Activated CD4-positive, alpha-beta T cell treated with anti-CD3 and anti-CD28 coated beads, Interleukin-2, amount 10 ng/mL, durations not matched to agents 7 days and 5 days (primary cell): ENCODE data around the gene EXOC6B. TPM values are rescaled to one million over a fixed set of nuclear protein-coding genes. Genes with fewer than 3 reads are reported as not detected.

Source experiments
- CTCF ChIA-PET: fragments of 350-600 bp; sonication (Branson Sonifier 250); formaldehyde crosslinking; loops from one replicate; lab custom pipeline; 2021; ENCODE audit warnings: antibody characterized with exemption; lab: Charles Lee
- POLR2A ChIA-PET: fragments of 350-600 bp; sonication (Branson Sonifier 250); formaldehyde crosslinking; loops from one replicate; lab custom pipeline; 2021; ENCODE audit warnings: antibody characterized with exemption; lab: Charles Lee
- DNase-seq: peaks from one replicate; pipeline ENCODE4 v3.0.0-alpha.2; 2020
- H3K27ac Mint-ChIP-seq: one replicate; pipeline ENCODE4 v1.8.0; 2021; ENCODE audit warnings: mild to moderate bottlenecking, moderate library complexity, mixed read lengths
- H3K27me3 Mint-ChIP-seq: one replicate; pipeline ENCODE4 v1.8.0; 2021; ENCODE audit warnings: mixed read lengths
- H3K36me3 Mint-ChIP-seq: one replicate; pipeline ENCODE4 v1.8.0; 2021; ENCODE audit warnings: low read depth, mixed read lengths
- H3K4me1 Mint-ChIP-seq: one replicate; pipeline ENCODE4 v1.8.0; 2021; ENCODE audit warnings: mixed read lengths
- H3K4me3 Mint-ChIP-seq: one replicate; pipeline ENCODE4 v1.8.0; 2021; ENCODE audit warnings: mild to moderate bottlenecking, moderate library complexity, mixed read lengths
- H3K9me3 Mint-ChIP-seq: one replicate; pipeline ENCODE4 v1.8.0; 2021; ENCODE audit warnings: mixed read lengths
- total RNA-seq, 2 experiments: library from RNA; stranded (reverse); gene quantifications; one replicate each; pipeline ENCODE4 v1.2.3, GENCODE V29; 2021

The EXOC6B gene
- total RNA-seq, 2 experiments from 2014 or later, result 14.8 to 16.4 TPM

DNA sequence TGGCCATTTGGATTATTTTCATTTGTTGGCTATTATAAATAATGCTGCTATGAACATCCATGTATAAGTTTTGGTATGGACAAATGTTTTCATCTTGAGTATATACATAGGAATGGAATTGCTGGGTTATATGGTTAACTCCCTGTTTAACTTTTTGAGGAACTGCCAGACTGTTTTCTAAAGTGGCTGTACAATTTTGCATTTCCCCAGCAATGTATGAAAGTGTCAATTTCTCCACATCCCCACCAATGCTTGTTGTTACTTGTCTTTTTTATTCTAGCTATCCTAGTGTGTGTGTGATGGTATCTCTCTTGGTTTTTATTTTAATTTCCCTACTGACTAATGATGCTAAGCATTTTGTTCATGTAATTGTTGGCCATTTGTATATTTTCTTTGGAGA lies 587.5 kb downstream of the EXOC6B start:
- Mint-ChIP-seq H3K27ac (no peak overlapping the region), H3K9me3 (no peaks in the 10 kb centered on the region), H3K36me3 (no peaks in the 10 kb centered on the region), H3K27me3 (peaks cover 2% of the 10 kb centered on the region), H3K4me3 (no peak overlapping the region), H3K4me1 (peaks cover 9% of the 10 kb centered on the region)
- no peak for DNase-seq
- ChIA-PET CTCF (no interaction called here), POLR2A (no interaction called here)

DNA sequence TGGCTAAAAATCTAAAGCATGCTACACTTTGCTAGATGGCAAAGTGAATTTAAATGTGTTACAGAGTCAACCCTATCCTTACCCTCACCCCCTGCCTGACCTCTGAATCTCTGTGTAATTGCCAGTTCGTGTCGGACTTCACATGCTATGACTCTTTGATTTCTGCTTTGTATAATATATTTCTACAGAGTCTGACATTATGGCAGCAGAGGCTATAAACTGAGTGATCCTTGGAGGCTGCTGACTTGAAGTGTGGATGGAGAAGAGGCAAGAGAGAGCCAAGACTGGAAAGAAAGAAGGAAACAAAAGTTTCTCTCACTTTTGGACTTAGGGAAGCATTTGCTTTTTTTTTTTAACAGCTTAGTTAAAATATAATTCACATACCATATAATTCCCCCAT lies 588.3 kb downstream of the EXOC6B start:
- Mint-ChIP-seq H3K4me1 (peaks cover 9% of the 10 kb centered on the region), H3K27ac (no peak overlapping the region), H3K4me3 (no peak overlapping the region), H3K27me3 (peaks cover 2% of the 10 kb centered on the region), H3K36me3 (no peaks in the 10 kb centered on the region), H3K9me3 (no peaks in the 10 kb centered on the region)
- ChIA-PET CTCF (no interaction called here), POLR2A (no interaction called here)
- DNase-seq, result no peak

DNA sequence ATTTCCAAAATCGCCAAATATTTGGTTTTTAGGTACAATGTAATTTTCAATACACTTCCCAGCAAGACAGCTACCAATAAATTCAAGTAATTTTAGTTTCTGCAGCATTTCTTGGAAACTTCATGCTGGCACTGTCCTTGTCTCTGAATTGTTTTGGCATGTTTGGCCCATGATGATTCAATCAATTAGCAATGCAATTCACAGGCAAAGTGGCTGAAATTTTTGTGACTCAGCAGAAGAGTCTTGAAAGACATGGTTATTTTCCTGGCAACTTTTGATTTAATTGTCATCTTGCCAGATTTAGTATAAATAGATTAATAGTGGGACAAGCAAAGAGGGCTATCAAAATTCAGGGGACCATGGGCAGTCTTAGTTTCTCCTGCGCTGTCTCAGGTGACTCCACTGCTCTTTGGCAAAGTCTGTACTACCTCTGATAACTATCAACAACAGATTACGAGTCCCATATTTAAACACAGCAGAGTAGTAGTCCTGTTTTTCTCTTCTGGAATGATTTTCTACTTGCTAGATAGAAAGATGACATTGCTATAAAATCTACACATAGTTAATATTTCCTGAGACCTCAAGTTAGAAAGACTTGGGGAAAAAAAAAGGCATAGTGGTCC lies 589.3 kb downstream of the EXOC6B start:
- H3K27ac Mint-ChIP-seq, result no peak overlapping the region
- H3K4me1 Mint-ChIP-seq, result peaks cover 7% of the 10 kb centered on the region
- ChIA-PET CTCF (no interaction called here), POLR2A (no interaction called here)
- no peak for DNase-seq
- no peak overlapping the region for H3K4me3 Mint-ChIP-seq
- H3K27me3 Mint-ChIP-seq, result peaks cover 2% of the 10 kb centered on the region
- H3K36me3 Mint-ChIP-seq, result no peaks in the 10 kb centered on the region
- H3K9me3 Mint-ChIP-seq, result no peaks in the 10 kb centered on the region

GRCh38 chr2:72235497-72236415 lies 590.1 kb downstream of the EXOC6B start:
- H3K27me3 Mint-ChIP-seq, result peaks cover 2% of the 10 kb centered on the region
- H3K27ac Mint-ChIP-seq, result no peak overlapping the region
- H3K36me3 Mint-ChIP-seq, result no peaks in the 10 kb centered on the region
- H3K9me3 Mint-ChIP-seq, result no peaks in the 10 kb centered on the region
- DNase-seq, result no peak
- H3K4me3 Mint-ChIP-seq, result no peak overlapping the region
- no peaks in the 10 kb centered on the region for H3K4me1 Mint-ChIP-seq
- ChIA-PET POLR2A (no interaction called here), CTCF (no interaction called here)

DNA sequence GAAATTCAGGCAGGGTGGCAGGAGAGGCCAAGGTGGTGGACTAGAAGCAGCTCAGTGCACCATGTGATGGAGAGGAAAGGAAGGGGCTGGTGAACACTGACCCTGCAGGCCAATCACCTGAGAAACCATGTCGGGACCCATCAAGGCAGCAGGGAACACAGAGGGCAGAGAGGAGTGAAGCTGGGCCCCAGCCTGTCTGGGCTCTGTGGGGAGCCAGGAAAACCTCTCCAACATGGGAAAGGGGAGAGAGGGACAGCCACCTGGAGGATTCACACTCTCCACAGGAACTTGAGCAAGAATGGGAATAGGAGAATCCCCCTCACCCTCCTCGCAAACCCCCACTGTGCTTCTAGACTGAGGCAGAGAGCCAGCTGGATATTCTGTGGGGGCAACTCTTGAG lies 592.6 kb downstream of the EXOC6B start:
- ChIA-PET CTCF (no interaction called here), POLR2A (no interaction called here)
- Mint-ChIP-seq H3K27ac (no peak overlapping the region), H3K4me1 (no peaks in the 10 kb centered on the region), H3K27me3 (no peaks in the 10 kb centered on the region), H3K36me3 (no peaks in the 10 kb centered on the region), H3K4me3 (no peak overlapping the region), H3K9me3 (no peaks in the 10 kb centered on the region)
- DNase-seq, result no peak

DNA sequence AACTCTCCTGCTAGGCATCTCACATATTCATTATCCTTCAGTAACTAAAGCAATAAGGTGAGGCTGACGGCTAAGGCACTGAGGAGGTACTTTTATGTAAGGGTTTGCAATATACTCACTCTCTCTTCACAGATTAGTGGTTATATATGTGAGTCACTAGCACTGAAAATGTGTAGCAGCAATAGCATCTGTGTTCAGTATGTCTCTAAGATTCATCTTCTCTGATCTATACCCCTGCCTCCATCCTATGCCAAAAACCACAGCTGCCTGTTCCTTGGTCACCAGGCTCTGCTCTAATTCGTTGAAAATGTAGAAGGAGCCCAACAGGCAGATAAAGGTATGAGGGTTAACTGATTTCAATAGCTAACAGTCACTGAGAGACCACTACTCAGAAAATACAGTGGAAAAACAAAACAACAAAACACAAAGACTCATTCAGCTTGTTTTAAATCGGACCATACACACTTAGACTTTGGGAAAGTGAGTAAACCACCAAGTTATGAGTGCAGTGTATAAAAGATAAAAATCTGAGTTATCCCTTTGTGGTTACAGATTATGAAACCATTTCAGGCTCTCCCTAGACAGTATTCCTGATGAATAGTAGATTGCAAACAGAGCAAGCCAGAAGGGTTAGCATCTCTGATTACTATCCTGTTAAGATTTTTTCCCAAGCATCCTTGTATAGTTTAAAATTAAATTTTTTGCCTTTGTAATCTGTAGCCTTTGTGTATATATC lies 602.8 kb downstream of the EXOC6B start:
- ChIA-PET POLR2A (no interaction called here), CTCF (no interaction called here)
- Mint-ChIP-seq H3K27ac (no peak overlapping the region), H3K27me3 (no peaks in the 10 kb centered on the region), H3K9me3 (peaks cover 3% of the 10 kb centered on the region), H3K4me3 (no peak overlapping the region), H3K4me1 (no peaks in the 10 kb centered on the region), H3K36me3 (no peaks in the 10 kb centered on the region)
- DNase-seq, result no peak

DNA sequence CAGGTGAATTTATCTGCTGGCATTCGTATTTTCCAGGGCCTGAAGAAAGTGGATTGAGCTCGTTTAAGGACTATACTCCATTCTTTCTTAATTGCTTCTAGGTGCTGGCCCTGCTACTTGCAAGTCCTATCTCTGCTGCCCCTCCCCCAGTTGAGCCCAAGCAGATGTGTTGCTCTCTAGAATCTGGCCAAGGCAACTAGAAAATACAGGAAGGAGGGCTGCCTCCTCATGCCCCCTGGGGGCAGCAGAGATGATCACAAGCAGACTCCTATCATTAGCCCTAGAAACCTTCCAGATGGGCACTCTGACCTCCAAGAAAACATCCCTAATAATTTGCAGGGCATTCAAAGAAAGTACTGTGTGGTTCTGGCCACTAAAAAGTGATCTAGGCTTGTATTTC lies 605.7 kb downstream of the EXOC6B start:
- ChIA-PET POLR2A (no interaction called here), CTCF (no interaction called here)
- no peak overlapping the region for H3K27ac Mint-ChIP-seq
- no peaks in the 10 kb centered on the region for H3K9me3 Mint-ChIP-seq
- H3K4me1 Mint-ChIP-seq, result no peaks in the 10 kb centered on the region
- DNase-seq, result no peak
- no peaks in the 10 kb centered on the region for H3K27me3 Mint-ChIP-seq
- no peak overlapping the region for H3K4me3 Mint-ChIP-seq
- H3K36me3 Mint-ChIP-seq, result no peaks in the 10 kb centered on the region

DNA sequence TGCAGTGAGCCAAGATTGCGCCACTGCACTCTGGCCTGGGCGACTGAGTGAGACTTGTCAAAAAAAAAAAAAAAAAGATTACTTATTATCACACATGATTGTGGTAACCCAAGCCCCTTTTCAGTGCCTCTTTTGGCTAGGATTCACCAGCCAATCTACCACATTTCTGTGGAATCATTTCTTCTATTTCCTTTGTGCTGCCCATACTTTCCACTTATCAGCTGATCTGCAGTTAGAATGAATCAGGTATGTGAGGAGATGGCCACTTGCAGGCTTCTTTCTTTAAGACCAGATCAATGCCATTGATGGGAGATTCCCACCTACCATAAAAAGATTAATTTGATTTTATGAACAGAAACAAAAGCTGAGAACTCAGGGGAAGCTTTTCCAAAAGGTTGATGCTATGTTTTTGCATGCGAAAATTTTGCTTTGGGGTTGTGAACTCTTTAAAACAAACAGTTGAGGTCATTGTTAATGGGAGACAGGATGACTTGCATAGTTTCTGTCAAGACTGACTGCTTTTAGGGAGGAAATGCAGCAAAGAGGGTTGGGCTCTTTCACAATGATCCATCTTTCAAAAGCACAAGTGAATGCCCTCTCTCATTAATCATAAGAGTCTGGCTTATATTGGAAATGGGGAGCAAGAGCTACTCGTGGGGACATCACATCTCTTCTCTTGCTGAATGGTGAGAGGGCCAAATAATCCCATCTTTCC lies 611.2 kb downstream of the EXOC6B start:
- Mint-ChIP-seq H3K36me3 (no peaks in the 10 kb centered on the region), H3K4me3 (no peak overlapping the region), H3K27me3 (no peaks in the 10 kb centered on the region), H3K27ac (no peak overlapping the region), H3K9me3 (no peaks in the 10 kb centered on the region), H3K4me1 (no peaks in the 10 kb centered on the region)
- DNase-seq, result no peak
- ChIA-PET CTCF (no interaction called here), POLR2A (no interaction called here)

GRCh38 chr2:72212486-72212855 lies 613.4 kb downstream of the EXOC6B start:
- CTCF ChIA-PET, result no interaction called here
- no peaks in the 10 kb centered on the region for H3K36me3 Mint-ChIP-seq
- POLR2A ChIA-PET, result no interaction called here
- DNase-seq, result no peak
- no peak overlapping the region for H3K27ac Mint-ChIP-seq
- no peaks in the 10 kb centered on the region for H3K27me3 Mint-ChIP-seq
- no peaks in the 10 kb centered on the region for H3K4me1 Mint-ChIP-seq
- no peaks in the 10 kb centered on the region for H3K9me3 Mint-ChIP-seq
- H3K4me3 Mint-ChIP-seq, result no peak overlapping the region

- no peak for DNase-seq
- no peaks in the 10 kb centered on the region for H3K36me3 Mint-ChIP-seq
- H3K27ac Mint-ChIP-seq, result no peak overlapping the region
- CTCF ChIA-PET, result no interaction called here
- no peaks in the 10 kb centered on the region for H3K4me1 Mint-ChIP-seq
- no peaks in the 10 kb centered on the region for H3K27me3 Mint-ChIP-seq
- no peak overlapping the region for H3K4me3 Mint-ChIP-seq
- POLR2A ChIA-PET, result no interaction called here
- no peaks in the 10 kb centered on the region for H3K9me3 Mint-ChIP-seq
Measured at GRCh38 chr2:72211777-72212485, 613.9 kb downstream of the EXOC6B start.

- ChIA-PET CTCF (no interaction called here), POLR2A (no interaction called here)
- no peak overlapping the region for H3K4me3 Mint-ChIP-seq
- no peaks in the 10 kb centered on the region for H3K27me3 Mint-ChIP-seq
- H3K36me3 Mint-ChIP-seq, result no peaks in the 10 kb centered on the region
- no peak overlapping the region for H3K27ac Mint-ChIP-seq
- no peaks in the 10 kb centered on the region for H3K9me3 Mint-ChIP-seq
- no peak for DNase-seq
- no peaks in the 10 kb centered on the region for H3K4me1 Mint-ChIP-seq
Measured at GRCh38 chr2:72211350-72211749, 614.5 kb downstream of the EXOC6B start.

- POLR2A ChIA-PET, result no interaction called here
- Mint-ChIP-seq H3K27me3 (no peaks in the 10 kb centered on the region), H3K4me1 (no peaks in the 10 kb centered on the region), H3K27ac (no peak overlapping the region), H3K9me3 (no peaks in the 10 kb centered on the region), H3K4me3 (no peak overlapping the region), H3K36me3 (no peaks in the 10 kb centered on the region)
- CTCF ChIA-PET, result interaction anchor here (0.5 kb wide), 1 partner anchor 915 kb away, joined by 3 read pairs; no protein-coding TSS in a partner anchor
- no peak for DNase-seq
Measured at GRCh38 chr2:72210470-72210869, 615.4 kb downstream of the EXOC6B start.
